LNCaP clone FGC (cell line): ENCODE data around the gene SEC61A2.

Experiments
- DNase-seq: peaks from one replicate; pipeline ENCODE4 v3.0.0-alpha.2; 2011; ENCODE audit warnings: low read depth
- H3K4me3 ChIP-seq: 2 replicates; pipeline ENCODE4 v1.5.1; 2011; ENCODE audit warnings: mild to moderate bottlenecking, low read depth, low read length, control low read depth
- TF ChIP-seq, protein P1 (sequence below): IDR thresholded peaks from 2 replicates; pipeline ENCODE4 v1.5.1; 2012; ENCODE audit warnings: mild to moderate bottlenecking; ENCODE audit not compliant: control insufficient read depth, insufficient read depth; ENCODE audit errors: extremely low read depth

SEC61A2 gene

DNA sequence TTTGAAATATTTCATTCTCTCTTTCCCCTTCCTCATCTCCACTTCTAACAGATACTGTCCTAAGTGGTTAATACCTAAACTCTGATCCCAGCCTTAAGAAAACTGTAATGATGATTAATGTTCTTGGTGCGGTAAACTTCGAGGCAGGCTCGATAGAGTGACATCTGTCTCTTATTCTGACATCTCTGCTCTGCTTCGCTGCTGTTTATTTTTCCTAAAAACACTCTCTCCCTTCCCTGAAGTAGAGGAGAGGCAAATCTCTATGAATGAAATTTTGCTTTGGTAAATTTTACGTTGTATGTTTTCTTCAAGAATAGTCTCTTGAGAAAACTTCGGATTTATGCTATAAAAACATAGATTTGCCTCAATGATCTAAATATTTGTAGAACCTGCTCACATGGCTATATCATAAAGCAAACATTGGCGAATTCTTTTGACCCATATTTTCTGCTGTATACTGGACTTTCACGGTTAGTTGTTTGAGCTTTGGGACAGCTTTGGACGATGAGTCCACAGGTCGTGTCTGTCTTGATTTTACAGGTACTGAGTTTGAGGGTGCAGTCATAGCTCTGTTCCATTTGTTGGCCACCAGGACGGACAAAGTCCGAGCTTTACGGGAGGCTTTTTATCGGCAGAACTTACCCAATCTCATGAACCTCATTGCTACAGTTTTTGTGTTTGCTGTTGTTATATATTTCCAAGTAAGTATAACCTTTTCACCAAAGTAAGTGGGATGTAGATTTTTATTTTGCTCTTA, 27.1 kb downstream of the SEC61A2 start:
- H3K4me3 ChIP-seq, result no peak overlapping the region
- DNase-seq, result no peak
- TF ChIP-seq, protein P1, sequence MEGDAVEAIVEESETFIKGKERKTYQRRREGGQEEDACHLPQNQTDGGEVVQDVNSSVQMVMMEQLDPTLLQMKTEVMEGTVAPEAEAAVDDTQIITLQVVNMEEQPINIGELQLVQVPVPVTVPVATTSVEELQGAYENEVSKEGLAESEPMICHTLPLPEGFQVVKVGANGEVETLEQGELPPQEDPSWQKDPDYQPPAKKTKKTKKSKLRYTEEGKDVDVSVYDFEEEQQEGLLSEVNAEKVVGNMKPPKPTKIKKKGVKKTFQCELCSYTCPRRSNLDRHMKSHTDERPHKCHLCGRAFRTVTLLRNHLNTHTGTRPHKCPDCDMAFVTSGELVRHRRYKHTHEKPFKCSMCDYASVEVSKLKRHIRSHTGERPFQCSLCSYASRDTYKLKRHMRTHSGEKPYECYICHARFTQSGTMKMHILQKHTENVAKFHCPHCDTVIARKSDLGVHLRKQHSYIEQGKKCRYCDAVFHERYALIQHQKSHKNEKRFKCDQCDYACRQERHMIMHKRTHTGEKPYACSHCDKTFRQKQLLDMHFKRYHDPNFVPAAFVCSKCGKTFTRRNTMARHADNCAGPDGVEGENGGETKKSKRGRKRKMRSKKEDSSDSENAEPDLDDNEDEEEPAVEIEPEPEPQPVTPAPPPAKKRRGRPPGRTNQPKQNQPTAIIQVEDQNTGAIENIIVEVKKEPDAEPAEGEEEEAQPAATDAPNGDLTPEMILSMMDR, result no peak

DNA sequence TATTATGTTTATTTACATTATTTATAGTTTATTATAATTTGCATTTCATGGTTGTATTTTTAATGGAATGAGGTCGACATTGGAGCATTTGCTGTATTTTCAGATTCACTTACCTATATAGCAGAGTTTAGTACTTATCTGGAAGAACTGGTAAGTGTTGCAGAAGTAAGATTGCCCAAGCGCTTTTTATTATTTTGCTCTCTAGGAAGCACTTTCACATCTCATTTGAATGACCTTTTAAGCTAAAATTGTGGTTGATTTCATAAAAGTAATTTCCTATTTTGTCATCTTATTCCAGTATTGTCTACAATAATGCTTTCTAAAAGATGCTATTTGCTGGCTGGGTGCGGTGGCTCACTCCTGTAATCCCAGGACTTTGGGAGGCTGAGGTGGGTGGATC, 28.6 kb downstream of the SEC61A2 start:
- H3K4me3 ChIP-seq, result no peak overlapping the region
- TF ChIP-seq, protein P1, result no peak
- DNase-seq, result no peak

DNA sequence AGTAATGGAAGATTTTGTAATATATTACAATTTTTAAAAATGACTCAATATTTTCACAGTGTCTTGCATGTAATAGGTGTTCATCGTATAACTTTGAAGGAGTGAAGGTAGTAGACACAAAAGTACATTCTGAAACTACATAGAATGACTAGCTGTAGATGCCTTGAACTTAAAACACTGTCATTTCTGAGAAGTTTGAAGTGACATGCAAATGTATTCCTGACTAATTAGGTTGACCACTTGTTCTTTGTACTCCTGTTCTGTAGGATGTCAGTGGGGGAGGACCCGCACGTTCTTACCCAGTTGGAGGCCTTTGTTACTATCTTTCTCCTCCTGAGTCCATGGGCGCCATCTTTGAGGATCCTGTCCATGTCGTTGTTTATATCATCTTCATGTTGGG, 31.2 kb downstream of the SEC61A2 start:
- no peak overlapping the region for H3K4me3 ChIP-seq
- TF ChIP-seq, protein P1, result no peak
- DNase-seq, result no peak

DNA sequence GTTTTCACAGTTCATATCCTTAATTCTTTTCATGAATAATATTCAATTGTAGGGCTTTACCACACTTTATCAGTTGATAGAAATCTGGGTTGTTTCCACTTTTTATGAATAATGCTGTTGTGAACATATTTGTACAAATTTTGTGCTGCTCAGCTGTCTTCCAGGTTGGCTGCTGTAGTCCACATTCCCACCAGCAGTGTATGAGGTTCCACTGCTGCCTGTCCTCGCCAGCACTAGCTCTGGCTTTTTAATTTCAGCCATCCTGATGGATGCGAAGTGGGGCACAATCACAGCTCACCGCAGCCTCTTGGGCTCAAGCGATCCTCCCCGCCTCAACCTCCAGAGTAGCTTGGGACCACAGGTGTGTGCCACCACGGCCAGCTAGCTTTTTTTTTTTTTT, 33.5 kb downstream of the SEC61A2 start:
- TF ChIP-seq, protein P1, result no peak
- DNase-seq, result no peak

DNA sequence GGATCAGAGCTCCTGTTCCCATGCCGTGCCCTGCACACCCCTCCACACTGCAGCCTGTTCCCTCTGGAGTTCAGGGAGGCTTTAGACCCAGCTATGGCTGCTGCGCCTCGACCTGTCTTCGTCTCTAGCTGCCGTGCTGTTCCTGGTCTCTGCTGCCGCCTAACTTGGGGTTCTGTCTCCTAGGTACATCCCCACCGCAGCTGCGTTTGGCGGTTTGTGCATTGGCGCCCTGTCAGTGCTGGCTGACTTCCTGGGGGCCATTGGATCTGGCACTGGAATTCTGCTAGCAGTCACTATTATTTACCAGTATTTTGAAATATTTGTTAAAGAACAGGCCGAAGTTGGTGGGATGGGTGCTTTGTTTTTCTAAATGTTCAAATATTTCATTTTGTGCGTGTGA, 34.6 kb downstream of the SEC61A2 start:
- no peak for DNase-seq
- TF ChIP-seq, protein P1, result no peak
- H3K4me3 ChIP-seq, result no peak overlapping the region

More for the DNA sequence above, 33.5 kb downstream of the SEC61A2 start:
- H3K4me3 ChIP-seq, result no peak overlapping the region

DNA sequence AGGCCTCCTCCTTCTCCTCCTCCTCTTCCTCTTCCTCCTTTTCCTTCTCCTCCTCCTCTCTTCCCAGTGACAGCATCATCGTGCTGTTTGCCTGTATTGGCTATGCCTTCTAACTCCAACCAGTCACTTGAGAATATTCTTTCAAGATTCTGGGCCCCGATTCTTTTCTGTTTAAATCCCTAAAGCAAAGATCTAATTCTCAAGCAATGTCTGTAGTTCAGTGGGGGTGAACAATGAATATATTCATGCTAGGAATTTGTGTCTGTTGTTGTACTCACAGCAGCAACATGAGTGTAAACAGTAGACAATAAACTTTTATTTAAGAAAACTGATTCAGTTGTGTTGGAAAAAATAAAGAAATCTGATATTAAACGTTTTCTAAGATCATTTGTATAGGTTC, 35.6 kb downstream of the SEC61A2 start:
- no peak for DNase-seq

More for the DNA sequence above, 35.6 kb downstream of the SEC61A2 start:
- H3K4me3 ChIP-seq, result no peak overlapping the region
- TF ChIP-seq, protein P1, result no peak
